A549 (cell line): ENCODE results near the gene TSPO2. TPM values are rescaled to one million over a fixed set of nuclear protein-coding genes. Genes with fewer than 3 reads are reported as not detected.

Experiments used
- ATAC-seq, 2 experiments: fragments of 200-7000 bp in 1 of 2; fragments of >200 bp in 1 of 2; cut with Nextera tagmentation in 1 of 2; cut with Tn5 transposase in 1 of 2; 3 replicates each; pipeline versions ENCODE4 v1.8.0 to v1.9.1; 2018 to 2020; ENCODE audit warnings: mild to moderate bottlenecking in 1 of 2, moderate library complexity in 1 of 2
- CTCF ChIA-PET: fragments of 300-600 bp; sonication (Branson Sonifier 250); formaldehyde crosslinking; extraction: SDS; loops from one replicate; lab custom pipeline; 2021; ENCODE audit warnings: antibody characterized with exemption, inconsistent platforms; lab: Yijun Ruan, JAX
- POLR2A ChIA-PET: fragments of 350-600 bp; formaldehyde crosslinking; extraction: SDS; loops from one replicate; lab custom pipeline; 2021; ENCODE audit warnings: antibody characterized with exemption, inconsistent platforms; lab: Yijun Ruan, JAX
- DNase-seq, 2 experiments: peaks; one replicate each; pipeline versions ENCODE4 v3.0.0 to v3.0.0-alpha.2; 2011 to 2016; ENCODE audit warnings: low read depth in 1 of 2, low spot score in 1 of 2
- FAIRE-seq: peaks from 2 replicates; lab custom pipeline; 2011; peaks lifted over from hg19 to GRCh38; lab: Jason Lieb, UNC
- H3K27ac ChIP-seq, 2 experiments: fragments of >200 bp; sonication (Bioruptor Twin); formaldehyde crosslinking; 3 replicates each; pipeline ENCODE4 v1.5.1; 2016 to 2017
- H3K4me1 ChIP-seq: fragments of >200 bp; sonication (Bioruptor Twin); formaldehyde crosslinking; 3 replicates; pipeline ENCODE4 v1.6.1; 2016
- H3K4me2 ChIP-seq: fragments of >200 bp; sonication (Bioruptor Twin); formaldehyde crosslinking; 3 replicates; pipeline ENCODE4 v1.6.1; 2016
- H3K4me3 ChIP-seq: fragments of >200 bp; sonication (Bioruptor Twin); formaldehyde crosslinking; 3 replicates; pipeline ENCODE4 v1.5.1; 2016
- H3K9me3 ChIP-seq: fragments of >200 bp; sonication (Bioruptor Twin); formaldehyde crosslinking; 3 replicates; pipeline ENCODE4 v1.6.1; 2016
- ATOH8 ChIP-seq: fragments of 250-450 bp; sonication (Bioruptor Pico); IDR thresholded peaks from 2 replicates; pipeline ENCODE4 v1.5.0; 2020; ENCODE audit warnings: low read depth, mild to moderate bottlenecking, moderate library complexity
- CBX8 ChIP-seq: fragments of 200-600 bp; sonication (generic); IDR thresholded peaks from 2 replicates; pipeline ENCODE4 v1.6.1; 2016
- CEBPB ChIP-seq, 2 experiments: fragments of >200 bp in 1 of 2; sonication (Bioruptor Twin) in 1 of 2; formaldehyde crosslinking in 1 of 2; IDR thresholded peaks; 2 replicates each; pipeline ENCODE4 v1.6.1; 2012 to 2016
- CHD2 ChIP-seq: fragments of 150-350 bp; IDR thresholded peaks from 2 replicates; pipeline ENCODE4 v1.6.1; 2014; ENCODE audit warnings: low read length; ENCODE audit not compliant: partially characterized antibody
- CTCF ChIP-seq: fragments of >200 bp; sonication (Bioruptor Twin); formaldehyde crosslinking; IDR thresholded peaks from 3 replicates; pipeline ENCODE4 v1.5.1; 2016
- E2F6 ChIP-seq: IDR thresholded peaks from 2 replicates; pipeline ENCODE4 v1.6.1; 2012; ENCODE audit warnings: low read depth, borderline replicate concordance
- EHF ChIP-seq: fragments of 250-450 bp; sonication (Bioruptor Pico); IDR thresholded peaks from 2 replicates; pipeline ENCODE4 v1.5.0; 2020; ENCODE audit warnings: mild to moderate bottlenecking
- ELK1 ChIP-seq: fragments of 150-350 bp; IDR thresholded peaks from 2 replicates; pipeline ENCODE4 v1.6.1; 2014; ENCODE audit warnings: low read depth, mild to moderate bottlenecking, low read length
- FOSB ChIP-seq: fragments of 250-450 bp; sonication (Bioruptor Pico); IDR thresholded peaks from 2 replicates; pipeline ENCODE4 v1.5.0; 2020; ENCODE audit warnings: mild to moderate bottlenecking, moderate library complexity
- FOXS1 ChIP-seq: fragments of 250-450 bp; sonication (Bioruptor Pico); IDR thresholded peaks from 2 replicates; pipeline ENCODE4 v1.5.0; 2020; ENCODE audit warnings: mild to moderate bottlenecking, moderate library complexity
- GATA3 ChIP-seq: IDR thresholded peaks from 2 replicates; pipeline ENCODE4 v1.6.1; 2012; ENCODE audit warnings: borderline replicate concordance
- HES2 ChIP-seq: fragments of >200 bp; sonication (Bioruptor Twin); formaldehyde crosslinking; IDR thresholded peaks from 2 replicates; pipeline ENCODE4 v1.6.1; 2016
- HEYL ChIP-seq: fragments of 250-450 bp; sonication (Bioruptor Pico); IDR thresholded peaks from 2 replicates; pipeline ENCODE4 v1.8.0; 2021; ENCODE audit warnings: mild to moderate bottlenecking, moderate library complexity
- HMGXB4 ChIP-seq: fragments of 250-450 bp; sonication (Bioruptor Pico); IDR thresholded peaks from 2 replicates; pipeline ENCODE4 v1.5.0; 2021; ENCODE audit warnings: mild to moderate bottlenecking, moderate library complexity, borderline replicate concordance
- JUN ChIP-seq, 2 experiments: fragments of >200 bp; sonication (Bioruptor Twin); formaldehyde crosslinking; IDR thresholded peaks; 2 replicates in 1 of 2; 3 replicates in 1 of 2; pipeline ENCODE4 v1.6.1; 2016 to 2017
- KDM5A ChIP-seq: fragments of 200-600 bp; sonication (generic); IDR thresholded peaks from 2 replicates; pipeline ENCODE4 v1.6.1; 2016; ENCODE audit warnings: antibody characterized with exemption, mild to moderate bottlenecking
- MAZ ChIP-seq: fragments of 150-350 bp; IDR thresholded peaks from 2 replicates; pipeline ENCODE4 v1.6.1; 2014; ENCODE audit warnings: antibody characterized with exemption, low read depth, low read length, borderline replicate concordance
- MYC ChIP-seq: IDR thresholded peaks from 2 replicates; pipeline ENCODE4 v1.6.1; 2012; ENCODE audit warnings: mild to moderate bottlenecking, inconsistent platforms, low read length, improper control_type of control experiment, borderline replicate concordance
- NFE2L2 ChIP-seq: fragments of 150-350 bp; conservative IDR thresholded peaks from 2 replicates; pipeline ENCODE4 v1.6.1; 2014; ENCODE audit warnings: low read length
- PHF8 ChIP-seq: fragments of 200-600 bp; sonication (generic); IDR thresholded peaks from 2 replicates; pipeline ENCODE4 v1.6.1; 2016; ENCODE audit warnings: low read depth, mild to moderate bottlenecking, antibody characterized with exemption, moderate library complexity, borderline replicate concordance
- POLR2A ChIP-seq: IDR thresholded peaks from 2 replicates; pipeline ENCODE4 v1.6.1; 2012; ENCODE audit warnings: mild to moderate bottlenecking, low read length
- POLR2AphosphoS2 ChIP-seq: conservative IDR thresholded peaks from 2 replicates; pipeline ENCODE4 v1.6.1; 2012; ENCODE audit warnings: low read length, improper control_type of control experiment, inconsistent platforms
- RAD21 ChIP-seq, 2 experiments: fragments of >200 bp in 1 of 2; sonication (Bioruptor Twin) in 1 of 2; formaldehyde crosslinking in 1 of 2; IDR thresholded peaks in 1 of 2; conservative IDR thresholded peaks in 1 of 2; 2 replicates in 1 of 2; 3 replicates in 1 of 2; pipeline ENCODE4 v1.6.1; 2012 to 2018; ENCODE audit warnings: inconsistent platforms in 1 of 2
- RCOR1 ChIP-seq: fragments of 150-350 bp; IDR thresholded peaks from 2 replicates; pipeline ENCODE4 v1.6.1; 2014; ENCODE audit warnings: antibody characterized with exemption, low read length, low read depth
- RNF2 ChIP-seq: fragments of 200-600 bp; sonication (generic); IDR thresholded peaks from 2 replicates; pipeline ENCODE4 v1.6.1; 2016; ENCODE audit warnings: low read depth, mild to moderate bottlenecking, antibody characterized with exemption, moderate library complexity, borderline replicate concordance
- SMC3 ChIP-seq: fragments of >200 bp; sonication (Bioruptor Twin); formaldehyde crosslinking; IDR thresholded peaks from 3 replicates; pipeline ENCODE4 v1.6.1; 2018; ENCODE audit warnings: inconsistent platforms
- TFCP2L1 ChIP-seq: fragments of 250-450 bp; sonication (Bioruptor Pico); IDR thresholded peaks from 2 replicates; pipeline ENCODE4 v1.5.0; 2021; ENCODE audit warnings: mild to moderate bottlenecking
- TP53 ChIP-seq: fragments of 250-450 bp; sonication (Bioruptor Pico); IDR thresholded peaks from 2 replicates; pipeline ENCODE4 v1.5.0; 2021; ENCODE audit warnings: mild to moderate bottlenecking, moderate library complexity
- ZC3H11A ChIP-seq: fragments of 450-650 bp; IDR thresholded peaks from 2 replicates; pipeline ENCODE4 v1.6.1; 2014; ENCODE audit warnings: antibody characterized with exemption, mild to moderate bottlenecking
- ZNF302 ChIP-seq: fragments of 250-450 bp; sonication (Bioruptor Pico); IDR thresholded peaks from 2 replicates; pipeline ENCODE4 v1.9.0; 2021; ENCODE audit warnings: inconsistent platforms, mild to moderate bottlenecking, moderate library complexity
- WGBS: methylation state at CpG from one replicate; pipeline ENCODE4 v1.1.6; 2017; ENCODE audit errors: missing lambda C conversion rate; 5-methylcytosine and 5-hydroxymethylcytosine counted together
- polyA plus RNA-seq, 4 experiments: library from polyadenylated mRNA; depleted of rRNA in 3 of 4; stranded (reverse); fragments of >200 nt; fragmentation: RNase III in 1 of 4; extraction: RNeasy Plus Mini Kit Qiagen cat#74134 plus additional on column Dnase treatment in 1 of 4; gene quantifications; 2 replicates in 3 of 4; 3 replicates in 1 of 4; pipeline ENCODE4 v1.2.3, GENCODE V29; 2011 to 2017

TSPO2 gene
- polyA plus RNA-seq, 2 of the 4 experiments (the other 2 are of a cell fraction) = not detected

GRCh38 chr6:41073203-41073967, 31.1 kb downstream of the TSPO2 start (continued):
- TF ChIP-seq ATOH8 (CRISPR knock-in tag) = no peak
- no peak for TF ChIP-seq POLR2AphosphoS2
- TF ChIP-seq CTCF = no peak
- no peak for TF ChIP-seq CEBPB (IDR thresholded peaks at IDR 0.05)
- no peak for TF ChIP-seq ELK1
- TF ChIP-seq FOSB = no peak
- no peak for TF ChIP-seq CBX8
- no peak for TF ChIP-seq FOXS1
- no peak for TF ChIP-seq HES2
- no peak for TF ChIP-seq SMC3
- no peak for TF ChIP-seq TFCP2L1 (CRISPR knock-in tag)
- TF ChIP-seq KDM5A = 0 out of 2 replicates have a peak, but pooled peaks have one; percentile 22
- peak; percentile 43 for TF ChIP-seq POLR2A
- no peak for TF ChIP-seq RCOR1
- TF ChIP-seq MYC = no peak
- TF ChIP-seq HEYL (CRISPR knock-in tag) = no peak
- TF ChIP-seq RAD21 (conservative IDR thresholded peaks at IDR 0.05 in 1 of 2, IDR thresholded peaks at IDR 0.05 in 1 of 2) = no peak
- TF ChIP-seq, all 56 proteins: peak for 6

- H3K4me3 ChIP-seq = peak overlapping the region; percentile 97
- 15% methylated on average over 11 of the region's 11 CpGs for WGBS
- FAIRE-seq = no peak
- TF ChIP-seq JUN (IDR thresholded peaks at IDR 0.05) (no peak), SMC3 (no peak), E2F6 (no peak), ZNF302 (CRISPR knock-in tag) (no peak), RAD21 (conservative IDR thresholded peaks at IDR 0.05 in 1 of 2, IDR thresholded peaks at IDR 0.05 in 1 of 2) (no peak), PHF8 (no peak), HEYL (CRISPR knock-in tag) (no peak), RNF2 (no peak), EHF (CRISPR knock-in tag) (no peak), HMGXB4 (CRISPR knock-in tag) (no peak), ZC3H11A (no peak), CHD2 (no peak), CBX8 (no peak), MAZ (no peak), FOSB (no peak), NFE2L2 (no peak), TP53 (CRISPR knock-in tag) (no peak), GATA3 (no peak)
- TF ChIP-seq, all 56 proteins: peak for 0
- Histone ChIP-seq H3K27ac (peak overlapping the region; percentile 98 to 99), H3K4me1 (peaks cover 22% of the 10 kb centered on the region; the same call in 2 of the 3 replicates), H3K4me2 (peak overlapping the region; percentile 93), H3K9me3 (no peaks in the 10 kb centered on the region)
- CTCF ChIA-PET = interaction anchor here (0.9 kb wide), 1 partner anchor 34 kb away, joined by 3 read pairs; no protein-coding TSS in a partner anchor
- POLR2A ChIA-PET = no interaction called here
- ATAC-seq (no peak), DNase-seq (no peak)
These were observed 31.9 kb downstream of the TSPO2 start for GRCh38 chr6:41073968-41074691.
